OCI-LY7 (cell line): Measurements from ENCODE around the gene ARHGEF3. TPM values are rescaled to one million over a fixed set of nuclear protein-coding genes. Genes with fewer than 3 reads are reported as not detected.

ENCODE experiments used
- BruUV-seq: library from RNA; stranded (reverse); fragments of 400-500 nt; replicated peaks from 2 replicates; lab custom pipeline; 2021; lab: Mats Ljungman, UMichigan
- CTCF ChIA-PET: fragments of 300-600 bp; sonication (Branson Sonifier 250); formaldehyde crosslinking; loops from one replicate; lab custom pipeline; 2022; ENCODE audit warnings: antibody characterized with exemption; ENCODE audit not compliant: unreplicated experiment; lab: Charles Lee
- POLR2A ChIA-PET: fragments of 300-600 bp; sonication (Branson Sonifier 250); formaldehyde crosslinking; loops from one replicate; lab custom pipeline; 2022; ENCODE audit warnings: antibody characterized with exemption; lab: Charles Lee
- DNase-seq: peaks from one replicate; pipeline ENCODE4 v3.0.0-alpha.2; 2015; ENCODE audit warnings: low spot score
- H2AFZ ChIP-seq: fragments of 200-600 bp; sonication (generic), shearing (Covaris generic); 2 replicates; pipeline ENCODE4 v1.6.1; 2014; ENCODE audit warnings: mild to moderate bottlenecking, antibody characterized with exemption, low read length, moderate library complexity
- H3K27ac ChIP-seq: fragments of 200-600 bp; sonication (generic); 2 replicates; pipeline ENCODE4 v1.5.1; 2014; ENCODE audit warnings: mixed run types, low read depth, mild to moderate bottlenecking, moderate library complexity, low read length, inconsistent platforms; ENCODE audit not compliant: poor library complexity, severe bottlenecking
- H3K36me3 ChIP-seq: fragments of 200-600 bp; sonication (generic); 2 replicates; pipeline ENCODE4 v1.6.1; 2014; ENCODE audit warnings: mild to moderate bottlenecking, antibody characterized with exemption, low read length, moderate library complexity, mixed read lengths; ENCODE audit not compliant: insufficient read depth
- H3K4me1 ChIP-seq: fragments of 200-600 bp; sonication (generic); 2 replicates; pipeline ENCODE4 v1.5.1; 2014; ENCODE audit warnings: mild to moderate bottlenecking, low read length; ENCODE audit not compliant: insufficient read depth, poor library complexity, severe bottlenecking
- H3K4me2 ChIP-seq: fragments of 200-600 bp; sonication (generic); 2 replicates; pipeline ENCODE4 v1.6.1; 2014; ENCODE audit warnings: mild to moderate bottlenecking, low read length
- H3K4me3 ChIP-seq: fragments of 200-600 bp; sonication (generic); 2 replicates; pipeline ENCODE4 v1.5.1; 2014; ENCODE audit warnings: mild to moderate bottlenecking, low read depth, low read length; ENCODE audit not compliant: poor library complexity, severe bottlenecking
- H3K79me2 ChIP-seq: fragments of 200-600 bp; sonication (generic); 2 replicates; pipeline ENCODE4 v1.6.1; 2016; ENCODE audit warnings: low read depth, mild to moderate bottlenecking, low read length, moderate library complexity, mixed read lengths; ENCODE audit not compliant: insufficient read depth
- H3K9me2 ChIP-seq: fragments of 200-600 bp; sonication (generic); 2 replicates; pipeline ENCODE4 v1.6.1; 2016; ENCODE audit warnings: mild to moderate bottlenecking, low read length, mixed read lengths; ENCODE audit not compliant: insufficient read depth
- H3K9me3 ChIP-seq: fragments of 200-600 bp; sonication (generic); 2 replicates; pipeline ENCODE4 v1.6.1; 2014; ENCODE audit warnings: mild to moderate bottlenecking, mixed run types, low read length, mixed read lengths
- H4K20me1 ChIP-seq: fragments of 200-600 bp; sonication (generic); 2 replicates; pipeline ENCODE4 v1.6.1; 2014; ENCODE audit warnings: mild to moderate bottlenecking, antibody characterized with exemption, low read length, moderate library complexity, mixed read lengths; ENCODE audit not compliant: insufficient read depth
- CTCF ChIP-seq: fragments of 200-600 bp; sonication (generic); conservative IDR thresholded peaks from 2 replicates; pipeline ENCODE4 v1.5.1; 2014; ENCODE audit warnings: mild to moderate bottlenecking, antibody characterized with exemption, low read length, moderate library complexity, mixed read lengths
- EZH2phosphoT487 ChIP-seq: fragments of 200-600 bp; sonication (generic); IDR thresholded peaks from 2 replicates; pipeline ENCODE4 v1.6.1; 2018; ENCODE audit warnings: low read depth, borderline replicate concordance, mild to moderate bottlenecking, mixed run types, antibody characterized with exemption, low read length, moderate library complexity, mixed read lengths
- intact Hi-C: fragments of 100-400 bp; cut with micrococcal nuclease; formaldehyde crosslinking; loops from one replicate; pipeline ENCODE4 v1.10.0; 2022; ENCODE audit not compliant: unreplicated experiment
- total RNA-seq, 2 experiments: library from RNA; depleted of rRNA in 1 of 2; stranded (reverse); fragments of >200 nt in 1 of 2; shearing (Covaris generic) in 1 of 2; gene quantifications; 2 replicates each; pipeline ENCODE4 v1.2.3, GENCODE V29; 2014 to 2022

ARHGEF3 gene
- total RNA-seq, 2 experiments from 2014 or later = 14.1 to 26.9 TPM

DNA sequence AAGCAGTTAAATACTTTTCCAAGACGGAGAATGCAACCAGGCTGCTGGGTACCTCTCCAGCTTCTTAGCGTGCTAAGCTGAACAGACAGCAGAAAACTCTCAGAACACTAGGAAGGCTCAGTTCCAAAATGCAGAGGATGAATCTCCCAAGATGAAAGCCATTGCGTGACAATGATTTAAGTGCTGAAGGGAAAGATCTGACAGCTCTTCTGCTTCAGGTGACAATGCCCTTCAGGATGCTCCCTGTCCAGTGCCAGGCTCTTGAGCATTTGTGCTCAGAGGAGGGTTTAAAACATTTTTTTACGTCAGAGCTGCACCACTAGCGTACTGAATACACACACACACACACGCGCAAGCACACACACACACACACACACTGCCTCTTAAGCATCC, 26.3 kb downstream of the ARHGEF3 start:
- H3K4me1 ChIP-seq = peaks cover 10% of the 10 kb centered on the region
- no peak for TF ChIP-seq EZH2phosphoT487
- TF ChIP-seq CTCF = no peak

DNA sequence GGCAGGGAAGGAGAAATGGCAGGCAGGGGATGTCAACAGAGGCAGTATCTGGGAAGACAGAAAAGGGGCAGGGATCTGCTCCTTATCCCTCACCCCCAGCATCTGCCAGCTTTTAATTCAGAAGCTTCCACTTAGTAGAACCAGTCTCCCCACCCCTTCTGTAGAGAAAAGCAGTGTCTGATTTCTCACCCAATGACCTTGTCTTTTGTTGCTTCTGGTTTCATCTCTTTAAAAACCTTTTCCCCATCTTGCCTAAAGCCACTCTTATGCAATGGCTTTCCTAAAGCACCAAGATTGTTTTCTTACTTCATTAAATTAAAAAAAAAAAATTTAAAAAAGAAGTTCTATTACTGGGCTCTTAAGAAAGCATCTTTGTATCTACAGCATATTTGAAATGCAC, 27.8 kb downstream of the ARHGEF3 start:
- H3K9me2 ChIP-seq = no peaks in the 10 kb centered on the region
- no peak overlapping the region for H2AFZ ChIP-seq
- H3K36me3 ChIP-seq = peaks cover 11% of the 10 kb centered on the region; the same call in 1 of the 2 replicates
- no peaks in the 10 kb centered on the region for H3K79me2 ChIP-seq
- no peak overlapping the region for H3K4me2 ChIP-seq
- CTCF ChIA-PET = no interaction called here
- POLR2A ChIA-PET = interaction anchor here (0.9 kb wide), 1 partner anchor 83 kb away, joined by 4 read pairs; no protein-coding TSS in a partner anchor
- peaks cover 8% of the 10 kb centered on the region for H3K4me1 ChIP-seq
- TF ChIP-seq EZH2phosphoT487 (no peak), CTCF (no peak)
- no peak overlapping the region for H3K27ac ChIP-seq
- no peaks in the 10 kb centered on the region for H4K20me1 ChIP-seq
- intact Hi-C loops = no loop called here
- DNase-seq = no peak
- no peak overlapping the region for H3K4me3 ChIP-seq
- no peaks in the 10 kb centered on the region for H3K9me3 ChIP-seq
- BruUV-seq = no TSS peak

More for the DNA sequence above, 26.3 kb downstream of the ARHGEF3 start:
- H3K9me3 ChIP-seq = no peaks in the 10 kb centered on the region
- H3K4me3 ChIP-seq = no peak overlapping the region
- no peak overlapping the region for H3K4me2 ChIP-seq
- no peak overlapping the region for H2AFZ ChIP-seq
- CTCF ChIA-PET = no interaction called here
- POLR2A ChIA-PET = interaction anchor here (0.6 to 1.5 kb wide), 3 partner anchors 12 to 71 kb away, joined by 3 to 6 read pairs (median 4); no protein-coding TSS in a partner anchor
- H3K27ac ChIP-seq = no peak overlapping the region
- BruUV-seq = no TSS peak
- no peaks in the 10 kb centered on the region for H3K79me2 ChIP-seq
- peaks cover 11% of the 10 kb centered on the region; the same call in 1 of the 2 replicates for H3K36me3 ChIP-seq
- DNase-seq = no peak
- no peaks in the 10 kb centered on the region for H4K20me1 ChIP-seq
- intact Hi-C loops = no loop called here
- H3K9me2 ChIP-seq = no peaks in the 10 kb centered on the region
